C4-2B (cell line): ENCODE results near the gene EME1.

Experiments used
- CTCF ChIP-seq: fragments of 450-650 bp; conservative IDR thresholded peaks from 2 replicates; pipeline ENCODE4 v1.5.1; 2017; ENCODE audit warnings: mild to moderate bottlenecking
- ZFX ChIP-seq: fragments of 450-650 bp; IDR thresholded peaks from 2 replicates; pipeline ENCODE4 v1.6.1; 2017

- no peak for TF ChIP-seq CTCF
- TF ChIP-seq ZFX: no peak
Observed at GRCh38 chr17:50358177-50358576, 14.9 kb upstream of the EME1 start.
